Uterus (tissue), 4 donors: ENCODE results near the gene POLR2E. TPM values are rescaled to one million over a fixed set of nuclear protein-coding genes. Genes with fewer than 3 reads are reported as not detected.

Experiments used
- DNase-seq, 2 donors: peaks; one replicate each; pipeline ENCODE4 v3.0.0-alpha.2; 2019 to 2020
- H3K27ac ChIP-seq, 2 donors: fragments of 200-600 bp; sonication (generic); 1 replicate in 1 of 2; 2 replicates in 1 of 2; pipeline ENCODE4 v1.5.1; 2016 to 2018
- H3K27me3 ChIP-seq, 2 donors: fragments of 200-600 bp; sonication (generic); one replicate each; pipeline ENCODE4 v1.5.1; 2018 to 2019; ENCODE audit warnings: control low read depth in 1 of 2
- H3K36me3 ChIP-seq, 2 donors: fragments of 200-600 bp; sonication (generic); one replicate each; pipeline ENCODE4 v1.5.1; 2019; ENCODE audit warnings: control low read depth in 1 of 2
- H3K4me1 ChIP-seq, 2 donors: fragments of 200-600 bp; sonication (generic); one replicate each; pipeline ENCODE4 v1.5.1; 2018 to 2019; ENCODE audit warnings: control low read depth in 1 of 2
- H3K4me3 ChIP-seq, 2 donors: fragments of 200-600 bp; sonication (generic); 1 replicate in 1 of 2; 2 replicates in 1 of 2; pipeline ENCODE4 v1.5.1; 2018 to 2019; ENCODE audit warnings: mild to moderate bottlenecking in 1 of 2
- H3K9me3 ChIP-seq, 2 donors: fragments of 200-600 bp; sonication (generic); one replicate each; pipeline ENCODE4 v1.5.1; 2019; ENCODE audit warnings: control low read depth in 1 of 2
- CTCF ChIP-seq, 4 experiments: fragments of 200-600 bp in 2 of 4; fragments of 450-650 bp in 2 of 4; sonication (generic) in 2 of 4; IDR thresholded peaks; one replicate each; pipeline ENCODE4 v1.5.1; 2016 to 2019; ENCODE audit warnings: antibody characterized with exemption in 4 of 4, mild to moderate bottlenecking in 2 of 4, moderate library complexity in 1 of 4
- POLR2A ChIP-seq, 2 donors: fragments of 450-650 bp; IDR thresholded peaks; one replicate each; pipeline ENCODE4 v1.6.1; 2016; ENCODE audit warnings: antibody characterized with exemption in 2 of 2, mild to moderate bottlenecking in 1 of 2, moderate library complexity in 1 of 2
- intact Hi-C: fragments of 100-400 bp; cut with DNase I; formaldehyde crosslinking; loops from one replicate; pipeline ENCODE4 v1.15.1; 2023; ENCODE audit warnings: low total_unique reads
- total RNA-seq, 4 donors: library from RNA; depleted of rRNA in 3 of 4; stranded (reverse); fragments of >200 nt in 3 of 4; gene quantifications; one replicate each; pipeline versions ENCODE4 v1.1.0 to v1.2.4, GENCODE V29; 2014 to 2023
- donor health status: DM: yes; HTN: yes; CAD: no.

POLR2E gene
- total RNA-seq, 4 donors from 2014 or later, result 13.6 to 112 (median 59.8) TPM

DNA sequence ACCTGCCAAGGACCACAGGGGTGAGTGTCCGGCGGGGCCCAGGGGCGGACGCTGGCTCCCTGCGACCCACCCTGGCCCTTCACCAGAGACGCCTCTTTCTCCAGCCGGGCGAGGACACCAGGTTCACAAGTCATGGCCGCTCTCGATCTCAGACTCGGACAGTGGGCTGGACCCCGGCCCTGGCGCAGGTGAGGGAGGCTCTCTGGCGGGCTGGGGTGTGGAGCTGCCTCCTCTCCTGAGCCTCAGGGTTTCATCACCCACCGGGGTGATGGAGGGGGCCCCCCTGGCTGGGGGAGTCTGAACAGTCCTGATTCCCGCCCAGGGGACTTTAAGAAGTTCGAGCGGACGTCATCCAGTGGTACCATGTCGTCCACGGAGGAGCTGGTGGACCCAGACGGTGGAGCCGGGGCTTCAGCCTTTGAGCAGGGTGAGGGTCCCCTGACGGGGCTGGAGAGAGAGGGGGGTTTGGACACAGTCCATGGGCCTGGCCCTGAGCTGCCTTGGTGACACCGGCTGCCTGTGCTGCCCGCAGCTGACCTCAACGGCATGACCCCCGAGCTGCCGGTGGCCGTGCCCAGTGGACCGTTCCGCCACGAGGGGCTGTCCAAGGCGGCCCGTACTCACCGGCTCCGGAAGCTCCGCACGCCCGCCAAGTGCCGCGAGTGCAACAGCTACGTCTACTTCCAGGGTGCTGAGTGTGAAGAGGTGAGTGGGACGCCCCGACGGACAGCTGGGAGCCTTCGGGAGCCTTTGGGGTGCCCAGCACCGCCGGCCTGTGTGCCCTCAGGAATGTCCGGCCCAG lies 14.6 kb downstream of the POLR2E start:
- H3K4me1 ChIP-seq, result peaks cover 0 to 13% of the 10 kb centered on the region in 2 donors
- no peak overlapping the region for H3K27ac ChIP-seq
- no peaks in the 10 kb centered on the region for H3K9me3 ChIP-seq
- no peak for TF ChIP-seq POLR2A (IDR thresholded peaks at IDR 0.05)
- TF ChIP-seq CTCF (IDR thresholded peaks at IDR 0.05), result no peak
- H3K4me3 ChIP-seq, result no peak overlapping the region
- intact Hi-C loops, result loop anchor here (10.0 kb wide), 1 partner anchor 46 kb away; no protein-coding TSS in a partner anchor
- H3K27me3 ChIP-seq, result no peaks in the 10 kb centered on the region
- no peak for DNase-seq
- no peaks in the 10 kb centered on the region for H3K36me3 ChIP-seq

- H3K9me3 ChIP-seq, result no peaks in the 10 kb centered on the region
- H3K4me3 ChIP-seq, result no peak overlapping the region
- peaks cover 0 to 13% of the 10 kb centered on the region in 2 donors for H3K4me1 ChIP-seq
- no peaks in the 10 kb centered on the region for H3K27me3 ChIP-seq
- no peaks in the 10 kb centered on the region for H3K36me3 ChIP-seq
- no peak for DNase-seq
- no peak for TF ChIP-seq CTCF (IDR thresholded peaks at IDR 0.05)
- no peak for TF ChIP-seq POLR2A (IDR thresholded peaks at IDR 0.05)
- no peak overlapping the region for H3K27ac ChIP-seq
- intact Hi-C loops, result loop anchor here (10.0 kb wide), 1 partner anchor 45 kb away; no protein-coding TSS in a partner anchor
Observed at GRCh38 chr19:1079566-1080111, 15.5 kb downstream of the POLR2E start.

DNA sequence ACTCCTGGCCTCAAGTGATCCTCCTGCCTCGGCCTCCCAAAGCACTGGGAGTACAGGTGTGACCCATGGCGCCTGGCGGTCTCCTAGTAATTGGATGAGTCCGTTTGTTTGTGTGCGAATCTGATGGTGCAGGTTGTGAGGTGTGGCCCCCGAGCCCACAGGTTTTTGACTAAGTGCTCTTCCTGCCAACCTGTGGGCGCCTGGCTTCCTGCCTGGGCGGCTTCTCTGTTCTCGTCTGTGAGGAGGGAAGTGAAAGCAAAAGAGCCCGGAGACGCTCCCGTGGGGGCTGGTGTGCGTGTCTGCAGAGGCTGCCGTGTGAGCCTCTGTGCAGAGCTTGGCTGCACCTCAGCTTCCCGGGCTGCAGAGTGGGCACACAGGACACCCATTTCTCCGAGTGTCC lies 18.2 kb downstream of the POLR2E start:
- H3K9me3 ChIP-seq, result no peaks in the 10 kb centered on the region
- no peak overlapping the region for H3K27ac ChIP-seq
- TF ChIP-seq POLR2A (IDR thresholded peaks at IDR 0.05) (no peak), CTCF (IDR thresholded peaks at IDR 0.05) (no peak)
- H3K36me3 ChIP-seq, result no peaks in the 10 kb centered on the region
- no peak overlapping the region for H3K4me3 ChIP-seq
- intact Hi-C loops, result no loop called here
- DNase-seq, result no peak
- peaks cover 0 to 3% of the 10 kb centered on the region in 2 donors for H3K4me1 ChIP-seq
- no peaks in the 10 kb centered on the region for H3K27me3 ChIP-seq

GRCh38 chr19:1076046-1076386 lies 19.2 kb downstream of the POLR2E start:
- Histone ChIP-seq H3K4me3 (no peak overlapping the region), H3K9me3 (no peaks in the 10 kb centered on the region), H3K27ac (no peak overlapping the region), H3K36me3 (no peaks in the 10 kb centered on the region), H3K27me3 (peaks cover under 1% of the 10 kb centered on the region in 2 donors), H3K4me1 (peaks cover 0 to 6% of the 10 kb centered on the region in 2 donors)
- intact Hi-C loops, result no loop called here
- TF ChIP-seq POLR2A (IDR thresholded peaks at IDR 0.05) (no peak), CTCF (IDR thresholded peaks at IDR 0.05) (no peak)
- no peak for DNase-seq

DNA sequence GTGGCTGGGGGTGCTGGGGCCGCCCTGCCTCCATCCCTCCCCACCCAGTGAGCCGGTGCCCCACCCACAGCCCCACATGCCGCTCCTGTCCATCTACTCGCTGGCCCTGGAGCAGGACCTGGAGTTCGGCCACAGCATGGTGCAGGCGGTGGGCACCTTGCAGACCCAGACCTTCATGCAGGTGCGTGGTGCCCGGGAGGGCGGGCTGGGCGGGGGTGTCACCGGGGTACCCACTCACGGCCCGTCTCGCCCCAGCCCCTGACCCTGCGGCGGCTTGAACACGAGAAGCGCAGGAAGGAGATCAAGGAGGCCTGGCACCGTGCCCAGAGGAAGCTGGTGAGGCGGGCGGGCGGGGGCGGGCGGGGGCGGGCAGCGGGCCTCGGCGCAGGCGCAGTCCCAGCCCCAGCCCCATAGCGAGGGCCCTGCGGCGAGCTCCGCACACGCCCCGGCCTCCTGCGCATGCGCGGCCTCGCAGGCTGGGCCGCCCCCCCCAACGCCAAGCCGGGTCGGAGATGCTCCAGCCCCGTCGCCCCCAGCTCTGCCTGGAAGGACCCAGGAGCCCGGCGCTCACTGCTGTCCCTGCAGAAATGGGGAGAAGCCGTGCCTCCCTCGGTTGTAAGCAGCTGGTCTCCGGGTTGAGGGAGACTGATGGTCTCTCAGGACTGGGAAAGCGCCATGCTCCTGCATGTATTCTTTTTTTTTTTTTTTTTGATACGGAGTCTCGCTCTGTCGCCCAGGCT lies 20.5 kb downstream of the POLR2E start:
- Histone ChIP-seq H3K27me3 (peaks cover 8 to 14% of the 10 kb centered on the region in 2 donors), H3K4me1 (peaks cover 0 to 6% of the 10 kb centered on the region in 2 donors), H3K36me3 (no peaks in the 10 kb centered on the region), H3K9me3 (no peaks in the 10 kb centered on the region), H3K27ac (no peak overlapping the region), H3K4me3 (no peak overlapping the region)
- no peak for TF ChIP-seq POLR2A (IDR thresholded peaks at IDR 0.05)
- TF ChIP-seq CTCF (IDR thresholded peaks at IDR 0.05), result no peak
- DNase-seq, result peak in 1 of 2 donors; percentile 71
- intact Hi-C loops, result no loop called here
